Astrocyte of the spinal cord (primary cell): ENCODE measurements around the gene TNS1.

Source experiments
- DNase-seq: peaks from one replicate; pipeline ENCODE4 v3.0.0; 2011; ENCODE audit warnings: low read depth, low spot score
- H3K4me3 ChIP-seq: 2 replicates; pipeline ENCODE4 v1.5.1; 2011; ENCODE audit warnings: low read depth, mild to moderate bottlenecking, low read length, moderate library complexity
- in situ Hi-C: cut with HindIII; loops from 2 replicates; pipeline ENCODE4 v1.10.0; 2017; ENCODE audit warnings: low sequenced_read_pairs
- TF ChIP-seq, protein P1 (sequence below): IDR thresholded peaks from 2 replicates; pipeline ENCODE4 v1.5.1; 2012; ENCODE audit warnings: low read depth, mild to moderate bottlenecking, low read length, inconsistent platforms

Gene TNS1

DNA sequence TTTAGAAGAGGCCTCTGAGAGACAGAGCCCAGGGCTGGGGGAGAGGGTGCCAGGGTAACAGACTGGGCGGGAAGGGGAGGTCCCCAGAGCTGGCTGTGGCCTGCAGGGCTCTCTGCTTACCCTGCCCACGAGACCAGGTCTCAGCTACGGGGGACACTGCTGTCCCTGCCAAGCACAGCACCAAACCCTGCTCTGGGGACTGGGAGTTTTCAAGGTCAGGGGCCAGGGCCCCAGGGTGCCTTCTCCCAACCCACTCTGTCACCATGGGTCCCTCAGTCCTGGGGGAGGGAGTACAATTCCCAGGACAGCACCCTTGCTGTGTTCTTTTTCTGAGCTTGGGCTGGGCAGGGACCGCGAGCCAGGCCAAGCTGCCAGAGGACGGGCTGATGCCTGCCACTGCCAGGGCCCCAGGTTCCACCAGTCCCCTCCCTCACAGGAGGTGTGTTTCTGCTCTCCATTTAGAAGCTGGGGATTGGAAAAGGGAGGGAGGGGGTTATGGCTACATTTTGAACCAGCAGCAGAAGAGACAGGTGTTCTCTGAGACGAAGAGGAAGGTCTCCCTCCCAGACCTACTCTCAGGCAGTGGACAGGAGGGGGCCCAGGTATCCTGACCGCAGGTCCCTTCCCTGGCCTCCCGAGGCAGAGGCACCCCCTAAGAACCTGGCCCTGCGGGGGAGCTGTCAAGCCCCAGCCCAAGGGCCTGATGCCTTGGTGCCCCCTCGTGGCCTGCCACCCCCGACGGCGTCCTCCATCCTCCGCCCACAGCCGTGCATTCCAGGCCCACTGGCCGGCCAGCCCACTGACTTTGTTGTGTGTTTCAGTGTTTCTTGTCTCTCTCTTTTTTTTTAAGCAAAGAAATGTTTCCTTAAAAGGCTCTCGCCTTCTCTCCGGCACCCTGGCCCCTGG lies 80.4 kb downstream of the TNS1 start:
- no peak for DNase-seq
- H3K4me3 ChIP-seq: no peak overlapping the region
- in situ Hi-C loops: no loop called here
- TF ChIP-seq, protein P1, sequence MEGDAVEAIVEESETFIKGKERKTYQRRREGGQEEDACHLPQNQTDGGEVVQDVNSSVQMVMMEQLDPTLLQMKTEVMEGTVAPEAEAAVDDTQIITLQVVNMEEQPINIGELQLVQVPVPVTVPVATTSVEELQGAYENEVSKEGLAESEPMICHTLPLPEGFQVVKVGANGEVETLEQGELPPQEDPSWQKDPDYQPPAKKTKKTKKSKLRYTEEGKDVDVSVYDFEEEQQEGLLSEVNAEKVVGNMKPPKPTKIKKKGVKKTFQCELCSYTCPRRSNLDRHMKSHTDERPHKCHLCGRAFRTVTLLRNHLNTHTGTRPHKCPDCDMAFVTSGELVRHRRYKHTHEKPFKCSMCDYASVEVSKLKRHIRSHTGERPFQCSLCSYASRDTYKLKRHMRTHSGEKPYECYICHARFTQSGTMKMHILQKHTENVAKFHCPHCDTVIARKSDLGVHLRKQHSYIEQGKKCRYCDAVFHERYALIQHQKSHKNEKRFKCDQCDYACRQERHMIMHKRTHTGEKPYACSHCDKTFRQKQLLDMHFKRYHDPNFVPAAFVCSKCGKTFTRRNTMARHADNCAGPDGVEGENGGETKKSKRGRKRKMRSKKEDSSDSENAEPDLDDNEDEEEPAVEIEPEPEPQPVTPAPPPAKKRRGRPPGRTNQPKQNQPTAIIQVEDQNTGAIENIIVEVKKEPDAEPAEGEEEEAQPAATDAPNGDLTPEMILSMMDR: peak; percentile 20

DNA sequence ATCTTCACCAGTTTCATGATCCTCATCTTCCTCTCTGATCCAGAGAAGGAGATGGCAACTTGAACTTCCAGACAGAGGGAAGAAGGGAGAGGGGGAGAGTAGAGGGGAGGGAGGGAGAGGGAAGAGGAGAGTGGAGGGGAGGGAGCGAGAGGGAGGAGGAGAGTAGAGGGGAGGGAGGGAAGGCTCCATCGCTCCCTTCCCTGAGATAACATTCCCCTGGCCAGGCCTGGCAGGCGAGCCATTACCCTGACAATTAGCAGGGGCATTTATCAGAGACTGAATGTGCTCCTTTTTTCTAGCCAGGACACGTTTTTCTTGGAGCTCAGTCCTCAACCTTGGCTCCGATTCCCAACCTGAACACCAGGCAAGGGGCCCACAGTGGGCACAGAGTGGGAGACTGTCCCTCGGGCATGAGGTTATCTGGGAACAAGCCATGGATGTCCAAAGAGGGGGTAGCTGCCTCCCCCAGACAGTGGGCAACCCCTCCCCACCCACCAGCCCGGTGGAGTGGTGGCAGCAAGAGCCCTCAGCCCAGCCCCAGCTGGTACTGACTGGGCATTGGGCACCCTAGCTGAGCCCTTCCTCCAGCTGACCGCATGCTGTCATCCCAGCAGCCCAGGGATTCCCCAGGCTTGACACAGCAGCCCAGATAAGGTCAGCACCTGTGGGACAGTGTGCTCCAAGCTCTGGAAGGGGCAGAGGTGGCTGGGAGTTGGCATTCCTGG lies 81.8 kb downstream of the TNS1 start:
- in situ Hi-C loops: no loop called here

DNA sequence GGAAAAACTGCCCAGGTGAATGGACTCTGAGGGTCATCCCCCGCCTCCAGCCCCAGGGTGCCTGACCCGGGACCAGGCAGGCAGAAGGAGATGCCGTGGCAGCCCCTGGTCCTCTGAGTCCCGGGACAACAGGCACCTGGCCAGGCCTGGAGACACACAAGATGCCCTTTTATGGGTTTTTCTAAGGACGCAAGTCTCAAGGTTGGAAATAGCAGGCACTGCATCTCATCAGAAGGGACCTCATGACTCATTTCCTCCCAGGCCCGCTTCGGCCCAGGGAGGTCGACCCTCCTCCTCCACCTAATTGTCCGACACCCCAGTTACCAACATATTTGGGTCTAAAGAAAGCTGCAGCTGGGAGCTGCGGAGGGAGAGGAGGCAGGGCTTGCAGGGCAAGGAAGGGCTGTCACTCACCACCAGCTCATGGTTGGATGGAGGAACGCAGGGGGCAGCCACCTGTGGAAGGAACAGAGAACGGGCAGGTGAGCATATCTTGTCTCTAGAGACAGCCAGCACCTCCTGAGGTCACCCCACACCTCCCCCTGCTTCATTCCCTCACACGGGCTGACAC lies 82.9 kb downstream of the TNS1 start:
- in situ Hi-C loops: no loop called here
- TF ChIP-seq, protein P1: no peak
- H3K4me3 ChIP-seq: no peak overlapping the region
- DNase-seq: peak; percentile 55

More for the DNA sequence above, 81.8 kb downstream of the TNS1 start:
- H3K4me3 ChIP-seq: no peak overlapping the region
- DNase-seq: no peak
- TF ChIP-seq, protein P1: no peak

DNA sequence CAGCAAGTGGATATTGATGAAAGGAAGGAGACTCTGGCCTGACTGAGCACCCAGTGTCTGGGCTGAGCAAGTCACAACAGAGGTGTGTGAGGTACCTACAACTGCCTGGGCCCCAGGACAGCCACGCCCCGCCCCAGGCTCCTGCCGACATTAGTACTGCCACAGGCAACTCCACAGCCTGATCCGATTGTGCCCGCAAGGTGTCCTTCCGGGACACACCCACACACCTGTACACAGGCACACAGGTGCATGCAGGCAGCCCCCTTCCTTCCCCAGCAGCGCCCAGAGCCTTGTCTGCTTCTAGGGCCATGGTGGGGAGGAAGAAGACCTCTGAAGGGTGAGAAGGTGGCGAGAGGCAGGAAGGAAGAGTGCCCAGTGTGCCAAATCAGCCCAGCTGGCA lies 83.6 kb downstream of the TNS1 start:
- no peak overlapping the region for H3K4me3 ChIP-seq
- in situ Hi-C loops: no loop called here

DNA sequence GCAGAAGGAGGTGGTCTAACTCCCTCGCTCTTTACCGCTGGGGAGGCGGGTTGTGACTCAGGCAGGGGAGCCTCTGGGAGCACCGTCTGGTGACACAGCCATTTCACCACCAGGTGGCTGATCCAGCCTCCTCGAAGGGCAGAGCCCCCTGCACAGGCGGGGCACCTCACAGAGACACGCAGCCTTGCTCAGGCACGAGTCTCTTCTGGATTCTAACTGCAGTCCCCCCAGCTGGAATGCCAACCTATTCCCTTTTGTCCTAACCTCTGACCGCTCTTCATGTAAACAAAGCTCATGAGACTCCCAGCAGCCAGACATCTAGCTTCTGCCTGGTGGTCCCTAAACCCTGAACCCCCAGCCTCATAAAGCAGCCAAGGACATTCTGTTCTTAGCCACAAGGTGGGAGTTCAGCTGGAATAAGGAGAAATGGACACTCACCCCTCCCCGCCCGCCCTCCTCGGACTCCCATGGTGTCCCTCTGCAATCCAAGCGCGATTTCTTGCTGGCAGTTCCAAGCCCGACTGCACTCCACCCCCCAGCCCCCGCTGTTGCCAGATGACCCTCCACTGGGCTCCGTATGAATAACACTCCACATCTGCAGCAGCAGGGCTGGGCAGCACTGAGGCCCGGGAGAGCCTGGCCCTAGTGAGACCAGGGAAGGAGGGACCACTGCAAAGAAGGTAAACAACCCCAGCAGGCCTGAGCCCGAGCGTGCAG lies 84.3 kb downstream of the TNS1 start:
- no peak overlapping the region for H3K4me3 ChIP-seq
- TF ChIP-seq, protein P1: no peak
- in situ Hi-C loops: no loop called here
- DNase-seq: peak; percentile 39

More for the DNA sequence above, 83.6 kb downstream of the TNS1 start:
- DNase-seq: no peak
- TF ChIP-seq, protein P1: no peak
